K562 (cell line): ENCODE data around the gene MAP4K1. TPM values are rescaled to one million over a fixed set of nuclear protein-coding genes. Genes with fewer than 3 reads are reported as not detected.

Source experiments
- DACH1 ChIP-seq: fragments of 450-650 bp; IDR thresholded peaks from 2 replicates; pipeline ENCODE4 v1.6.1; 2018; ENCODE audit not compliant: partially characterized antibody
- FOS ChIP-seq: IDR thresholded peaks from 3 replicates; pipeline ENCODE4 v1.6.1; 2011; ENCODE audit not compliant: insufficient read length; ENCODE audit errors: extremely low read depth
- MTF1 ChIP-seq: fragments of 250-450 bp; sonication (Bioruptor Pico); IDR thresholded peaks from 2 replicates; pipeline ENCODE4 v1.9.0; 2021; ENCODE audit warnings: moderate library complexity, mild to moderate bottlenecking, inconsistent platforms, borderline replicate concordance
- PURB ChIP-seq: sonication (generic); formaldehyde crosslinking; IDR thresholded peaks from 2 replicates; pipeline ENCODE4 v1.9.0; 2021; ENCODE audit warnings: low read depth, mild to moderate bottlenecking, missing genetic modification reagents
- RBM34 ChIP-seq: fragments of 200-400 bp; formaldehyde crosslinking; IDR thresholded peaks from 2 replicates; pipeline ENCODE4 v1.6.1; 2018; ENCODE audit warnings: low read length, borderline replicate concordance; ENCODE audit not compliant: insufficient read depth
- SMARCA4 ChIP-seq: fragments of 450-650 bp; IDR thresholded peaks from 2 replicates; pipeline ENCODE4 v1.6.1; 2016
- ZMIZ1 ChIP-seq, 2 experiments: fragments of 150-350 bp in 1 of 2; IDR thresholded peaks; 2 replicates each; pipeline ENCODE4 v1.6.1; 2012 to 2016; ENCODE audit warnings: low read depth in 2 of 2, low read length in 2 of 2, mild to moderate bottlenecking in 1 of 2, moderate library complexity in 1 of 2
- polyA plus RNA-seq, 8 experiments: library from polyadenylated mRNA; depleted of rRNA in 4 of 8; stranded (reverse) in 5 of 8; unstranded in 3 of 8; fragments of >200 nt; fragmentation: Nextera tagmentation in 2 of 8; fragmentation: Illumina TruSeq in 1 of 8; extraction: Ambion mirVana in 2 of 8; extraction: Trizol in 1 of 8; gene quantifications; 2 replicates each; pipeline versions ENCODE4 v1.2.1 to v1.2.3, GENCODE V29; 2011 to 2014; ENCODE audit warnings: inconsistent platforms in 1 of 8, missing spikeins in 1 of 8
- total RNA-seq, 7 experiments: library from RNA; depleted of rRNA in 6 of 7; stranded (reverse); fragments of >200 nt in 6 of 7; fragmentation: Illumina TruSeq in 2 of 7; extraction: Trizol in 2 of 7; gene quantifications; 2 replicates each; pipeline versions ENCODE4 v1.2.1 to v1.2.3, GENCODE V29; 2011 to 2021; ENCODE audit warnings: low replicate concordance in 1 of 7
- TF ChIP-seq, protein P1 (sequence below): fragments of 450-650 bp; conservative IDR thresholded peaks from 2 replicates; pipeline ENCODE4 v1.6.1; 2016; ENCODE audit warnings: missing genetic modification characterization, low read depth, mild to moderate bottlenecking, control low read depth, missing compliant biosample characterization
- TF ChIP-seq, protein P2 (sequence below), 2 experiments: IDR thresholded peaks; 2 replicates each; pipeline ENCODE4 v1.6.1; 2012; ENCODE audit warnings: improper control_type of control experiment in 2 of 2, low read depth in 2 of 2, low read length in 2 of 2, borderline replicate concordance in 1 of 2
- TF ChIP-seq, protein P3 (sequence below): fragments of 450-650 bp; IDR thresholded peaks from 2 replicates; pipeline ENCODE4 v1.6.1; 2016; ENCODE audit warnings: low read depth

Gene MAP4K1
- total and polyA plus RNA-seq, 9 of the 15 experiments (the other 6 are each of a cell fraction or from before 2014, with no cell fraction given): 0.14 to 3.2 (median 0.73) TPM; not detected in 1

GRCh38 chr19:38647966-38648768 is 30.4 kb upstream of the MAP4K1 start (continued):
- TF ChIP-seq, protein P1, sequence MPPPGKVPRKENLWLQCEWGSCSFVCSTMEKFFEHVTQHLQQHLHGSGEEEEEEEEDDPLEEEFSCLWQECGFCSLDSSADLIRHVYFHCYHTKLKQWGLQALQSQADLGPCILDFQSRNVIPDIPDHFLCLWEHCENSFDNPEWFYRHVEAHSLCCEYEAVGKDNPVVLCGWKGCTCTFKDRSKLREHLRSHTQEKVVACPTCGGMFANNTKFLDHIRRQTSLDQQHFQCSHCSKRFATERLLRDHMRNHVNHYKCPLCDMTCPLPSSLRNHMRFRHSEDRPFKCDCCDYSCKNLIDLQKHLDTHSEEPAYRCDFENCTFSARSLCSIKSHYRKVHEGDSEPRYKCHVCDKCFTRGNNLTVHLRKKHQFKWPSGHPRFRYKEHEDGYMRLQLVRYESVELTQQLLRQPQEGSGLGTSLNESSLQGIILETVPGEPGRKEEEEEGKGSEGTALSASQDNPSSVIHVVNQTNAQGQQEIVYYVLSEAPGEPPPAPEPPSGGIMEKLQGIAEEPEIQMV: no peak
- no peak for TF ChIP-seq MTF1 (CRISPR knock-in tag)
- TF ChIP-seq, protein P2, sequence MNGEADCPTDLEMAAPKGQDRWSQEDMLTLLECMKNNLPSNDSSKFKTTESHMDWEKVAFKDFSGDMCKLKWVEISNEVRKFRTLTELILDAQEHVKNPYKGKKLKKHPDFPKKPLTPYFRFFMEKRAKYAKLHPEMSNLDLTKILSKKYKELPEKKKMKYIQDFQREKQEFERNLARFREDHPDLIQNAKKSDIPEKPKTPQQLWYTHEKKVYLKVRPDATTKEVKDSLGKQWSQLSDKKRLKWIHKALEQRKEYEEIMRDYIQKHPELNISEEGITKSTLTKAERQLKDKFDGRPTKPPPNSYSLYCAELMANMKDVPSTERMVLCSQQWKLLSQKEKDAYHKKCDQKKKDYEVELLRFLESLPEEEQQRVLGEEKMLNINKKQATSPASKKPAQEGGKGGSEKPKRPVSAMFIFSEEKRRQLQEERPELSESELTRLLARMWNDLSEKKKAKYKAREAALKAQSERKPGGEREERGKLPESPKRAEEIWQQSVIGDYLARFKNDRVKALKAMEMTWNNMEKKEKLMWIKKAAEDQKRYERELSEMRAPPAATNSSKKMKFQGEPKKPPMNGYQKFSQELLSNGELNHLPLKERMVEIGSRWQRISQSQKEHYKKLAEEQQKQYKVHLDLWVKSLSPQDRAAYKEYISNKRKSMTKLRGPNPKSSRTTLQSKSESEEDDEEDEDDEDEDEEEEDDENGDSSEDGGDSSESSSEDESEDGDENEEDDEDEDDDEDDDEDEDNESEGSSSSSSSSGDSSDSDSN (IDR thresholded peaks at IDR 0.05; ENCODE audit: borderline replicate concordance in 1 of 2, low read depth in 2 of 2, low read length in 2 of 2): no peak
- no peak for TF ChIP-seq RBM34
- no peak for TF ChIP-seq DACH1
- no peak for TF ChIP-seq FOS
- no peak for TF ChIP-seq PURB (CRISPR knock-in tag)
- no peak for TF ChIP-seq ZMIZ1 (IDR thresholded peaks at IDR 0.05; ENCODE audit: low read depth in 2 of 2, low read length in 2 of 2)
- peak; percentile 59; the same call in 1 of the 2 replicates for TF ChIP-seq SMARCA4
- TF ChIP-seq, protein P3, sequence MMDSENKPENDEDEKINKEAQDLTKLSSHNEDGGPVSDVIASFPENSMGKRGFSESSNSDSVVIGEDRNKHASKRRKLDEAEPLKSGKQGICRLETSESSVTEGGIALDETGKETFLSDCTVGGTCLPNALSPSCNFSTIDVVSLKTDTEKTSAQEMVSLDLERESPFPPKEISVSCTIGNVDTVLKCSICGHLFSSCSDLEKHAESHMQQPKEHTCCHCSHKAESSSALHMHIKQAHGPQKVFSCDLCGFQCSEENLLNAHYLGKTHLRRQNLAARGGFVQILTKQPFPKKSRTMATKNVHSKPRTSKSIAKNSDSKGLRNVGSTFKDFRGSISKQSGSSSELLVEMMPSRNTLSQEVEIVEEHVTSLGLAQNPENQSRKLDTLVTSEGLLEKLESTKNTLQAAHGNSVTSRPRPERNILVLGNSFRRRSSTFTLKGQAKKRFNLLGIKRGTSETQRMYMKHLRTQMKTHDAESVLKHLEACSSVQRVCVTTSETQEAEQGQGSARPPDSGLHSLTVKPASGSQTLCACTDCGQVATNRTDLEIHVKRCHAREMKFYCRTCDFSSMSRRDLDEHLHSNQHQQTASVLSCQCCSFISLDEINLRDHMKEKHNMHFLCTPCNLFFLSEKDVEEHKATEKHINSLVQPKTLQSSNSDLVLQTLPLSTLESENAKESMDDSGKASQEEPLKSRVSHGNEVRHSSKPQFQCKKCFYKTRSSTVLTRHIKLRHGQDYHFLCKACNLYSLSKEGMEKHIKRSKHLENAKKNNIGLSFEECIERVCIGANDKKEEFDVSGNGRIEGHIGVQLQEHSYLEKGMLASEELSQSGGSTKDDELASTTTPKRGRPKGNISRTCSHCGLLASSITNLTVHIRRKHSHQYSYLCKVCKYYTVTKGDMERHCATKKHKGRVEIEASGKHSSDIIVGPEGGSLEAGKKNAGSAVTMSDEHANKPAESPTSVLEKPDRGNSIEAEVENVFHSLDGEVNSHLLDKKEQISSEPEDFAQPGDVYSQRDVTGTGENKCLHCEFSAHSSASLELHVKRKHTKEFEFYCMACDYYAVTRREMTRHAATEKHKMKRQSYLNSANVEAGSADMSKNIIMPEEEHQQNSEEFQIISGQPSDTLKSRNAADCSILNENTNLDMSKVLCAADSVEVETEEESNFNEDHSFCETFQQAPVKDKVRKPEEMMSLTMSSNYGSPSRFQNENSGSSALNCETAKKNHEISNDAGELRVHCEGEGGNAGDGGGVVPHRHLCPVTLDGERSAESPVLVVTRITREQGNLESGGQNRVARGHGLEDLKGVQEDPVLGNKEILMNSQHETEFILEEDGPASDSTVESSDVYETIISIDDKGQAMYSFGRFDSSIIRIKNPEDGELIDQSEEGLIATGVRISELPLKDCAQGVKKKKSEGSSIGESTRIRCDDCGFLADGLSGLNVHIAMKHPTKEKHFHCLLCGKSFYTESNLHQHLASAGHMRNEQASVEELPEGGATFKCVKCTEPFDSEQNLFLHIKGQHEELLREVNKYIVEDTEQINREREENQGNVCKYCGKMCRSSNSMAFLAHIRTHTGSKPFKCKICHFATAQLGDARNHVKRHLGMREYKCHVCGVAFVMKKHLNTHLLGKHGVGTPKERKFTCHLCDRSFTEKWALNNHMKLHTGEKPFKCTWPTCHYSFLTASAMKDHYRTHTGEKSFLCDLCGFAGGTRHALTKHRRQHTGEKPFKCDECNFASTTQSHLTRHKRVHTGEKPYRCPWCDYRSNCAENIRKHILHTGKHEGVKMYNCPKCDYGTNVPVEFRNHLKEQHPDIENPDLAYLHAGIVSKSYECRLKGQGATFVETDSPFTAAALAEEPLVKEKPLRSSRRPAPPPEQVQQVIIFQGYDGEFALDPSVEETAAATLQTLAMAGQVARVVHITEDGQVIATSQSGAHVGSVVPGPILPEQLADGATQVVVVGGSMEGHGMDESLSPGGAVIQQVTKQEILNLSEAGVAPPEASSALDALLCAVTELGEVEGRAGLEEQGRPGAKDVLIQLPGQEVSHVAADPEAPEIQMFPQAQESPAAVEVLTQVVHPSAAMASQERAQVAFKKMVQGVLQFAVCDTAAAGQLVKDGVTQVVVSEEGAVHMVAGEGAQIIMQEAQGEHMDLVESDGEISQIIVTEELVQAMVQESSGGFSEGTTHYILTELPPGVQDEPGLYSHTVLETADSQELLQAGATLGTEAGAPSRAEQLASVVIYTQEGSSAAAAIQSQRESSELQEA: no peak
